AG04450 (cell line): Measurements from ENCODE around the gene ALPL. TPM values are rescaled to one million over a fixed set of nuclear protein-coding genes. Genes with fewer than 3 reads are reported as not detected.

Source experiments
- CTCF ChIA-PET: fragments of 300-600, 350-600 bp; formaldehyde crosslinking; extraction: SDS; loops from one replicate; lab custom pipeline; 2022; ENCODE audit warnings: antibody characterized with exemption, inconsistent platforms; lab: Charles Lee
- POLR2A ChIA-PET: fragments of 350-600 bp; formaldehyde crosslinking; extraction: SDS; loops from one replicate; lab custom pipeline; 2021; ENCODE audit warnings: antibody characterized with exemption, inconsistent platforms; lab: Yijun Ruan, JAX
- DNase-seq: peaks from one replicate; pipeline ENCODE4 v3.0.0-alpha.2; 2011; ENCODE audit warnings: low read depth, low spot score
- H3K27ac ChIP-seq: one replicate; pipeline ENCODE4 v1.5.1; 2012; ENCODE audit warnings: low read depth, low read length, control low read depth
- H3K27me3 ChIP-seq: one replicate; pipeline ENCODE4 v1.6.0; 2012; ENCODE audit warnings: low read length; ENCODE audit not compliant: control insufficient read depth, insufficient read depth
- H3K4me3 ChIP-seq: 2 replicates; pipeline ENCODE4 v1.5.1; 2011; ENCODE audit warnings: mild to moderate bottlenecking, low read depth, low read length, control low read depth
- H3K9me3 ChIP-seq: 2 replicates; pipeline ENCODE4 v1.5.1; 2012; ENCODE audit warnings: low read length; ENCODE audit not compliant: control insufficient read depth, insufficient read depth
- CTCF ChIP-seq: IDR thresholded peaks from 2 replicates; pipeline ENCODE4 v1.5.1; 2011; ENCODE audit warnings: low read depth, low read length, control low read depth, inconsistent platforms
- polyA plus RNA-seq: library from polyadenylated mRNA; depleted of rRNA; stranded (reverse); fragments of >200 nt; gene quantifications from 2 replicates; pipeline ENCODE4 v1.2.3, GENCODE V29; 2011

Gene ALPL
- polyA plus RNA-seq, 1 experiment: 1.8 TPM

- Histone ChIP-seq H3K27me3 (no peaks in the 10 kb centered on the region), H3K27ac (no peak overlapping the region), H3K4me3 (no peak overlapping the region), H3K9me3 (no peaks in the 10 kb centered on the region; the same call in 1 of the 2 replicates)
- no peak for DNase-seq
- POLR2A ChIA-PET: no interaction called here
- CTCF ChIA-PET: interaction anchor here (0.7 kb wide), 1 partner anchor 193 kb away, joined by 4 read pairs; no protein-coding TSS in a partner anchor
- TF ChIP-seq CTCF: no peak
Observed at GRCh38 chr1:21570528-21570875, 61.3 kb downstream of the ALPL start.

- Histone ChIP-seq H3K9me3 (no peaks in the 10 kb centered on the region; the same call in 1 of the 2 replicates), H3K4me3 (no peak overlapping the region), H3K27me3 (no peaks in the 10 kb centered on the region), H3K27ac (no peak overlapping the region)
- ChIA-PET CTCF (interaction anchor here (0.7 kb wide), 1 partner anchor 192 kb away, joined by 4 read pairs; no protein-coding TSS in a partner anchor), POLR2A (no interaction called here)
- TF ChIP-seq CTCF: no peak
- no peak for DNase-seq
Observed at GRCh38 chr1:21570885-21571284, 61.7 kb downstream of the ALPL start.

GRCh38 chr1:21572221-21572620 lies 63.0 kb downstream of the ALPL start:
- no peak overlapping the region for H3K27ac ChIP-seq
- CTCF ChIA-PET: interaction anchor here (1.0 to 4.5 kb wide), 3 partner anchors 200 to 317 kb away, joined by 3 to 35 read pairs (median 3); no protein-coding TSS in a partner anchor
- no peaks in the 10 kb centered on the region; the same call in 1 of the 2 replicates for H3K9me3 ChIP-seq
- POLR2A ChIA-PET: no interaction called here
- no peaks in the 10 kb centered on the region for H3K27me3 ChIP-seq
- DNase-seq: no peak
- H3K4me3 ChIP-seq: no peak overlapping the region
- no peak for TF ChIP-seq CTCF

- no peak for TF ChIP-seq CTCF
- no peak overlapping the region for H3K27ac ChIP-seq
- H3K4me3 ChIP-seq: no peak overlapping the region
- no peak for DNase-seq
- ChIA-PET POLR2A (no interaction called here), CTCF (interaction anchor here (0.7 to 4.5 kb wide), 4 partner anchors 168 to 318 kb away, joined by 3 to 35 read pairs (median 4); no protein-coding TSS in a partner anchor)
- H3K27me3 ChIP-seq: no peaks in the 10 kb centered on the region
- no peaks in the 10 kb centered on the region; the same call in 1 of the 2 replicates for H3K9me3 ChIP-seq
Observed at GRCh38 chr1:21572735-21573277, 63.6 kb downstream of the ALPL start.

GRCh38 chr1:21573475-21573874 lies 64.3 kb downstream of the ALPL start:
- POLR2A ChIA-PET: no interaction called here

More at GRCh38 chr1:21573475-21573874, 64.3 kb downstream of the ALPL start:
- no peak overlapping the region for H3K27ac ChIP-seq
- H3K9me3 ChIP-seq: no peaks in the 10 kb centered on the region; the same call in 1 of the 2 replicates
- CTCF ChIA-PET: interaction anchor here (0.5 to 4.5 kb wide), 6 partner anchors 62 to 204 kb away, joined by 3 to 35 read pairs (median 4); partner anchors contain the start of gene ALPL
- no peak overlapping the region for H3K4me3 ChIP-seq
- no peak for TF ChIP-seq CTCF
- no peaks in the 10 kb centered on the region for H3K27me3 ChIP-seq
- DNase-seq: no peak
